NCI-H187 treated with DMSO at 0.1 percent for 48 hours (cell line): Measurements from ENCODE around the gene GAL3ST2.

Experiments used
- DNase-seq: peaks from one replicate; lab custom pipeline; 2025; lab: John Stamatoyannopoulos, UW

GAL3ST2 gene

GRCh38 chr2:241846406-241846805, 69.8 kb downstream of the GAL3ST2 start:
- DNase-seq: no peak

- no peak for DNase-seq
These were observed 72.4 kb downstream of the GAL3ST2 start for GRCh38 chr2:241848761-241849615.

GRCh38 chr2:241849616-241850543, 73.3 kb downstream of the GAL3ST2 start:
- no peak for DNase-seq

GRCh38 chr2:241850544-241851324, 74.1 kb downstream of the GAL3ST2 start:
- no peak for DNase-seq

- DNase-seq: no peak
These were observed 74.9 kb downstream of the GAL3ST2 start for GRCh38 chr2:241851325-241852115.

- no peak for DNase-seq
These were observed 75.7 kb downstream of the GAL3ST2 start for GRCh38 chr2:241852116-241852980.

GRCh38 chr2:241852981-241853631, 76.5 kb downstream of the GAL3ST2 start:
- no peak for DNase-seq
